ENCODE results near the gene MAGI2.

MAGI2 gene

DNA sequence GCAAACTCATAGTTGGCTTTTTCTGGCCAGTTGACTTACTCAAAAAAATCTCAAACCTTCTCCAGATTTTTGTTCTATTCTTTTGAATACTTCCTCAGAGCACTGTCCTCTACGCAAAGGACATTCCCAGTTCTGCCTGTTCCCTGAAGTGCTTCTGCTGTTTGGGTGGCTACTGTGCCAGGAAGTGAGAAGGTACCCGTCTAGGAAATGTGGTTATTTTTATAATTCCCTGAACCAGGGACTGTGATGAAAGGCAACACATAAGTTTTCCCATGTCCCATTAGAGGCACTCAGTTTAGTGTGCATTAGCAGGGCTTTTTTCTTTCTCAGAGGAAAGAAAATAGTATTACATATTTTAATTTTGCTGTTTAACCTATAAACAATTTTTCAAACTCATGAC lies 1284.6 kb downstream of the MAGI2 start:
- DNase-seq (ENCODE audit: low read depth in 1 of 2, low spot score in 1 of 2), result no peak

DNA sequence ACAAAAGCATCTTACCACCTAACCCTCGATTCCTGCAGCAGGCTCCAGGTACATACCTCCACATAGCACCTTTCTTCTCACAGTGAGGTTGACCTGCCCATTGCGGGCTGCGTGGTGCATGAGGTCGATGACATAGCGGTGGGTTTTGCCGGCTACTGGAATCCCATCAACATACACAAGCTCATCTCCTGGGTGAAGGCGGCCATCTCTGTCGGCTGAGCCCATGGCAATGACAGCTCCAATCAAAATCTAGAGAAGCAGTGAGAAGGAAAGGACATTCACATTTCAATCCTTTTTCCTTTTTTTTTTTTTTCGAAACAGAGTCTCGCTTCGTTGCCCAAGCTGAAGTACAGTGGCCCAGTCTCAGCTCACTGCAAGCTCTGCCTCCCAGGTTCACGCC lies 1285.6 kb downstream of the MAGI2 start:
- DNase-seq (ENCODE audit: low read depth in 1 of 2, low spot score in 1 of 2), result no peak

DNA sequence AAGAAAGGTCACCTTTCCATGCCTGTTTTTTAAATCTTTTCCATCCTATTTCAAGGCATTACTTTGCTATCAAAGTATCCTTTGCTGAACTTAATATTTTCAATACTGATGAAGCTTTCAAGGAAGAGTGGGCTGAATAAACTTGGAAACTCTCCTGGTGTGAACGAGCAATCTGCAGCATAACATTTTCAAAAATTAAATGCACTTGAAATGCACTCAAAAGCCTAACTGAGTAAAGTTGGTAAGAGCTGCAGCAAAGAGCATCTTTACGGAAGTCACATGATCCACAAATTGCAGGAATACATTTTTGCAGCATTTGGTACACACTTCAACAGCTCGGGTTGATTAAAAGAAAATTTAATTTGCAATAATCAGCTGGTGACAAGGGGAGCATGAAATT lies 1287.6 kb downstream of the MAGI2 start:
- no peak for DNase-seq (ENCODE audit: low read depth in 1 of 2, low spot score in 1 of 2)

DNA sequence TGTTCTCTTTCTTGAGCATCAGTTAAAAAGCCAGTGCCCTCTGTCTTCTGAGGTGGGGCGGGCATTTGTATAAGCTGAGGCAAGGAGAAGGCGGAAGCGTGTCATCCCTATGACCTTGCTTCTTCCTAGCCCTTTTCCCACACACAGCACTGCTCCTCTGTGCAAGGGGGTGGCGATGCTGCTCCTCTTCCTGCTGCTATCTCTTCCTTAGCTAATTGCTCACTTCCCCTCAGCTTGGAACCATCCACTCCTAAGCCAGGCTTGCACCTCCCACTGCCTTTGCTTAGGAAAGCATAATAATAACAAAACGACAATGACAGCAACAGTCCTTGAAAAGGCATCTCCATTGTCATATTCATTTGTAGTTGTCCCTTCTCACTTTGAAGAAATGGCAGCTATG lies 1288.0 kb downstream of the MAGI2 start:
- no peak for DNase-seq (ENCODE audit: low read depth in 1 of 2, low spot score in 1 of 2)

DNA sequence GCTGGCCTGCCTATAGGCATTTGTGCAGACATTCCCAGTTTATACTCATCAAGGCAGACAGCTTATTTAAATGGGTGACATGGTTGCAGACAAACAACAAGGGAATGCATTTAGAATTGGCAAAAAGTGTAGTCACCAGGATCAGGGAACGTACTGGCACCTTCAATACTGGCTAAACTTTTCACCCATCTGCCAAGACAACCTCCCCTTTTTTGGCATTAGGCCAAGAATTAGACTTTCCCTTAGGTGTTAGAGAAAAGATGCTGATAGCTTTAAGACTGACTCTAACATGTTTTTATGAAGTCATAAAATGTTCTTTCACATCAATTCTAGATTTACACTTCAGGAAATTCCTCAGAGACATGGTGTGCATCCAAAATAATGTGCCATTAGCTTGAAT lies 1289.0 kb downstream of the MAGI2 start:
- DNase-seq (ENCODE audit: low read depth in 1 of 2, low spot score in 1 of 2), result no peak

DNA sequence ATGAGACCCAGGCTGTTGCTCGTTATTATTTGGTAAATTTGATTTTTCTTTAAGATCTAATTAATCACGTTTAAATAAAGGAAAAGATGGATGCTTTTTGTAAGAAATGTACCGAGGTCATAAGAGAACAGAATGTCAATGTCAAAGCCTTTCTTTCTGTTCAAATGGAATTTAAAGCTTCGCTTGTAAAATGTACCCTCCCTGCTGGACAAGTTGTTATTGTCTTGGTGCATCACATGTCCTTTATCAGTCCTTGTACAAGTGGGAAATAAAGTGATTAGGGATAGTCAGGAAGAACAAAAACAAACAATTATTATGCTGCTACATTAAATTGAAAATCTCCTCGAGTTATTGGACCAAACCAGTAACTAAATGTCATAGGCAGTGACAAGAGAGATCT lies 1291.7 kb downstream of the MAGI2 start:
- no peak for DNase-seq (ENCODE audit: low read depth in 1 of 2, low spot score in 1 of 2)

DNA sequence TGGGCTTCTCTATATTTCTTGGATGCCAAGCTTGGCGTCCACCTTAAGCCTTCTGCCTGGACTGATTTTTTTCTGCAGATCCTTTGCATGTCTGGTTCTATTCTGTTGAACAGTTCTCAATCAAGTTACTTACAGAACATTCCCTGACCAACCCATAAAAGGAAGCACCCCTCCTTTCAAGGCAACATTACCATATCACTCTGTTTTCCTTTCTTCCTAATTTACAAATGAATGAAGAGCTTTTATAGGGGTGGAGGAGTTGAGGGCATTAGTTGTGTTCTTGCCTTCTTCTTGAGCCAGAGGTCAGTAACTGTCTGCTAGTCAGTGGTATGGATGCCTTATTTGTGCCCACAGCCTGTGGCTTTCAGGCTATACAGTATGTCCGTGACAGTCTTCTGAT lies 1293.9 kb downstream of the MAGI2 start:
- no peak for DNase-seq (ENCODE audit: low read depth in 1 of 2, low spot score in 1 of 2)

DNA sequence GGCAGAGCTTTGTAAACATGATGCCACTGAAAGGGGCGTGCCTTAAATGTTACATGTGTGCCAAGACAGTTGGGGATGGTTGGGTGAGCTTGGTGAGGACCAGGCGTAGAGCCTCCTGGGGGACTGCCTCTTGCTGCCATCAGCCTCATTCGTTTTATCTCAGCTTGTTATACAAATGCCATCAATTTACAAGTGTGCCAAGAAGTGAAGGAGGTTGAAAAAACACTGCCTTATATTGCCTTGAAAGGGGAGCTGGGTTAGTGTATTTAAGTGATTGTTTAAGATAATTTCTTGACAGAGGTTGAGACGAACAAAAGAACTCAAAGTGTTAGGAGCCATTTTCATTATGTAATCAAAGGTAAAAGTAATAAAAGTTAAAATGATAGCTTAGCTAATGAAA lies 1300.2 kb downstream of the MAGI2 start:
- DNase-seq (ENCODE audit: low read depth in 1 of 2, low spot score in 1 of 2), result no peak

DNA sequence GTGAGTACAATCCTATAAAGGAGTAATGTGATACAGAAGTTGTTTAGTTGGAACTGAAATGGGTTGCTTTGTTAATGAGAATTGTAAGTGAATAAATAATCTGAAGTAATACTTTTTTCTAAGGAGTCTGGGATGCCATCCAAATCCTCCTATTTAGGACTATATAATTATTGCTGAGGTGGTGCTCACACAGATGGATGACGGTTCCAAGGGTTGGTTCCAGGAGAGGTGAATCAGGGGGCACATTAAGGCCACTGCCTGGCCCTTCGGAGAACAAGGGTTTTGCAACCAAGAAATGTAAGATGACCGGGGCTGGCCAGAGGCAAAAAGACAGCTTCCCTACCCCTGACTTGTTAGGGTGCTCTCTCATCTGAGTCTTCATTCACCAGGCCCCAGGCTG lies 1302.2 kb downstream of the MAGI2 start:
- DNase-seq (ENCODE audit: low read depth in 1 of 2, low spot score in 1 of 2), result no peak

DNA sequence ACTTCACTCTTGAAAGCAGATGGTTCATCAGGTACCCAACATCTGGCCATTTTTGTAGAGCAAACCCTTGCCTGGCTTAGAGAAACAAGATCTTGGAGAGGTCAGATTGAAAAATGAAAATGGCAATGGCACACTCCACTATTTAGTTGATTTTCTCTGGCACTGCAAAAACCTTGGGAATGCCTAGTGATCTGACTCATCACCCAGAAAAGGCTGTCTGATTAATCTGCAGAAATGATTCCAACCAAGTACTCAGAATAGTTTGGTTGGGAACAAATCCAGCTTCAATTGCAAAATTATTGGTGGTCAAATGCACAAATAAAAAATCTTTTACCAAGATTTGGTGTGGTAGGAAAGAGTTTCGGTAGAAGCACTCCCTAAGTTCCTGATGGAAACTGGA lies 1303.7 kb downstream of the MAGI2 start:
- DNase-seq (ENCODE audit: low read depth in 1 of 2, low spot score in 1 of 2), result no peak

DNA sequence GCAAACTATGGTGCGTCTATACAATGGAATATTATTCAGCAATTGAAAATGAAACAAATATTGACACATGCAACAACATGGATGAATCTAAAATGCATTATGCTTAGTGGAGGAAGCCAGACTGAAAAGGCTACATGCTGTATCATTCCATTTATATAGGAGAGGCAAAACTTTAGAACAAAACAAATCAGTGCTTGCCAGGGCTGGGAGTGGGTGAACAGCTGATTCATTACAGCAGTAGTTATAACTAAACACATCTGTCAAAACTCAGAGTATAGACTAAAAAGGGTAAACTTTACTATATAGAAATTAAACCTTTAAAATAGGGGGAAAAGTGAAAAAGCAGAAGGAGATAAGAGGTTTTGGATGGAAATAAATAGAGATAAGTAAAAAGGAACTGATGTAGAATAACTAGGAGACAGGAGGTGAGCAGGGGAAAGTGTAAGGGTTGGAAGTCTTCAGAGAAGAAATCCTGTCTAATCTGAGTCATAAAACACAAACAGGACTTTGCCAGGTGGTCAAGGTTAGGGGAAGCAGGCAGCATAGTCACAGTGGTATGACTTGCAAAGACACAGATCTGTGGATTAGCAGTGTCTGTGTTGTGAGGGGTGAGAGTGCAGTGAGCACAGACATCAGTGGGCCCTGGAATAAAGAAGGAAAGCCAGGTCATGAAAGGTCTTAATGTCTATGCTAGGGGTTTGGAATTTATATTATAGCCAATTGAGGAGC lies 1305.1 kb downstream of the MAGI2 start:
- DNase-seq (ENCODE audit: low read depth in 1 of 2, low spot score in 1 of 2), result no peak

DNA sequence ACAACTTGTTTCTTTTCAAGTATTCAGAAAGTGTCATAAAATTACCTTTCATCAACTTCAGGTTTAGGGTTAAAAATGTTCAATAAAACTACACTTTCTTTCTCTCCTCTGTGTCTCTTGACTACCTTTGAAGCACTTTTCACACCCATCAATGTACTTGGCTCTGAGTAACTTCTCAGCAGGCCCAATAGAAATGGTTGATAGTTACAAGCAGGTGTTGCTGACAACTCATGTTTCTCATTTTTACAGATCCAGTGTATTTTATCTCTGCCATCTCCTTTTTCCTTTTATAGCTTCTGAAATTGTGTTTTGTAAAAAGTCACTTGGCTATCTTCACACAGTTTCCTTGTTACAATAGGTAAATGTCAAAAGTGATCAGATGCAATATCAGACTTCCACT lies 1306.9 kb downstream of the MAGI2 start:
- DNase-seq (ENCODE audit: low read depth in 1 of 2, low spot score in 1 of 2), result no peak

DNA sequence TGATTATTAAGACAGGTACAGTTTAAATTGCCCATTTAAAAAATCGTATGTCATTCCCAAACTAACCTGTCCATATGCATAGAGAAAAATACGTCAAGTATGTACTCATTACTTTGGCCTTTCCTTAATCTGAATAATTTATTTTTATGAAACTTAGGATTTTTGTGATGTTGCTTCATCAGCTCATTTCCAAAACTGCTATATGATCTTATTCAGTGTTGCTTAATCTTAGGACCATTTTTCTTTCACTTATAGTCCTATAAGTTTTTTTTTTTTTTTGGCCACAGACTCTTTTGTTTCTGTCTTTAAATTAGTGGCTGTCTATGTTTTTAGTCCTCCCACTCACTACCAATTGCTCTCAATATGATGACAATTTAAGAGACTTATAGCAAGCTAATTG lies 1309.8 kb downstream of the MAGI2 start:
- no peak for DNase-seq (ENCODE audit: low read depth in 1 of 2, low spot score in 1 of 2)

DNA sequence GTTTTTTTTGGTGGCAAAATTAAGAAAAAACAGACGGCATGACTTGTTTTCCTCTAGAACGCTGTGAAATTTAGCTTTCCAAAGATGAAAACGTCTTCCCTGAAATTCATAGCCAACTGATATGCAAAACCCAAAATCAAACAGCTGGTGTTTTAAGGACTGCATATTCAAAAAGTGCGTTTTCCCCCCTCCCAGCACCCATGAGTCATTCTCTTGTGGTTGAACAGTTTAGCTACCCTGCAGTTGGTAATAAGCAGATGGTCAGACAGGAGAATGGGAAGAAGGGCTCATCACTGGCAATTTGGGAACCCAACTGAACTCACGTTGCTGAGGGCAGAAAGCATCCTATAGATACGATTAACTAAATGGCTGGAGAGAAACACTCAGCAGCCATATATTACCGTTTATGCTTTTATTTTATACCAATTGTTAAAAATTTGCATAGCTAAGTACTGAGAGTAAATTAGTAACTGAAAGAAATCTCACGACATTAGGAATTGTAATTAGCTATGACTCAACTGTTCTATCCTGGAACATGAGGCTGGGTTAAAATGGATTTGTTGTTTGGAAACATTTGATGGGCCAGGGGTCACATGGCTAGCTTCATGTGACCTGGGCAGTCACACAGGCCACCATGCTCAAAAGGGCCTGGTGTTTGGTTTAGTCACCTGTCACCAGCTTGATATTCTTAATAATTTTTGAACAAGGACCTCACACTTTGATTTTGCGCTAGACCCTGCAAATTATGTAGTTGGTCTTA lies 1311.8 kb downstream of the MAGI2 start:
- DNase-seq (ENCODE audit: low read depth in 1 of 2, low spot score in 1 of 2), result no peak

DNA sequence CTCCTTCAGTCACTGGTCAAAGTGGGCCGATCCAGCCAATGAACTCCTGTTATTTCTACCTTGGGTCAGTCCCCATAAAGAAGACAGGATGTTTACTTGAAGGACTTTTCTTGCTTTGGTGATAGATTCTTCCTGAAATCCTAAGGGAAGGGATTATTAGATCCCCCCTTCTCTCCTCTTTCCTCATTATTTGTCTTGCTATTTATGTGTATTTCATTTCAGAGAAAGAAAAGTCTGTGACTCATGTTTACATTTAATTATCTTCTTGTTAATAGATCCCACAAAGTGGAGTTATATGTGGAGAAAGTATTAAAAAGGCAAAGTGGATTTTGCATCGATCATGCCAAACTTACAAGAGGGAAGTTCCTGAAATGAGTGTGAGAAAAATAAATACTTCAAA lies 1313.4 kb downstream of the MAGI2 start:
- no peak for DNase-seq (ENCODE audit: low read depth in 1 of 2, low spot score in 1 of 2)

DNA sequence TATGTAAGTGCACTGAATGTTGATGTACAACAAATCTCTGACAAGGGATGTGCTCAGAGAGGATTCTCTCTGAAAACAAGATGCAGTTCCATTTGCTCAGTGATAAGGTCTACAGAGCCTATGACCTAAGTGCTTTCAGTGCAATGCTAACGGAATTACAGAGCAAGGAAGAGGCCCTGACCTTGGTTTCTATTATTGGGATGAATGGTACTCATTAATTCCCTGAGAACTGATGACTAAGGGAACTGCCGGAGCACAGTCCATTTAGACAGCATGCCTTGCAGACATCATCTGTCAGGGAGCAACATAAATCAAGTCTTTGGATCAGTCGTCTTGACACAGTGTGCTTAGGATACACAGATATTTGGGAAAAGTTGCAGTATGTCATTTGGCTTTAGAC lies 1314.1 kb downstream of the MAGI2 start:
- DNase-seq (ENCODE audit: low read depth in 1 of 2, low spot score in 1 of 2), result no peak

DNA sequence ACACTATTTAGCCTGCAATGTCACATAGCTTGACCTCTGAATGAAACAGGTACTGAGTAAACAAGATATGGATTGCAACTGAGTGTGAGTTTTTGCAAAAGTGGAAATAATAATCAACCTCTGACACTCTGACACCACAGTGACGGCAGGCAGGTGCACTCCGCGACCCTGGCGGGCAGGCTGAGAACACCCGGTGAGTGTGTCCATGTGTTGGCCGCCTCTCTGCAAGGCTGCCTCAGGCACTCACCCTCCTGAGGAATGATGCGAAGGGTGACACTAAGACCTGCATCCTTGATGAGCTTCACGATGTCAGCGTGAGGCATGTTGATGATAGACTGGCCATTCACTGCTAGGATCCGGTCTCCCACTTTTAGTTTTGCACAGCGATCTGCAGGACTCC lies 1318.7 kb downstream of the MAGI2 start:
- no peak for DNase-seq (ENCODE audit: low read depth in 1 of 2, low spot score in 1 of 2)

DNA sequence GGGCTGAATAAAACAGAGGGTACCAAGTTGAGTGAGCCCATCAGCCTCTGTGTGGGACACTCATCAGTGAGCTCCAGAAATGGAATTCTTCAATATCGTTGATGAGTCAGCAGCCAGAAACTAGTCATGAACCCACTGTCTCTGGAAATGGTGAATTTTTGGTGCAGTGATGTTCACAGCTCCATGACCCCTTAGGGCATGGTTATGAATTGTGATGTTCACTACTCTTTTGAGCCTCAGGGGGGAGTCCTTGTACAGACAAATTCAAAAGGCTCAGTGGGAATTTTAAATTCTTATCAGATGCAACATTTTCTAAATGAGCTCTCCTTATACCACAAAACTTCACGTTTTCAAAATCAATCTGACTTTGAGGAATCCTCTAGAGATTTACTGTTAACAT lies 1319.2 kb downstream of the MAGI2 start:
- no peak for DNase-seq (ENCODE audit: low read depth in 1 of 2, low spot score in 1 of 2)

DNA sequence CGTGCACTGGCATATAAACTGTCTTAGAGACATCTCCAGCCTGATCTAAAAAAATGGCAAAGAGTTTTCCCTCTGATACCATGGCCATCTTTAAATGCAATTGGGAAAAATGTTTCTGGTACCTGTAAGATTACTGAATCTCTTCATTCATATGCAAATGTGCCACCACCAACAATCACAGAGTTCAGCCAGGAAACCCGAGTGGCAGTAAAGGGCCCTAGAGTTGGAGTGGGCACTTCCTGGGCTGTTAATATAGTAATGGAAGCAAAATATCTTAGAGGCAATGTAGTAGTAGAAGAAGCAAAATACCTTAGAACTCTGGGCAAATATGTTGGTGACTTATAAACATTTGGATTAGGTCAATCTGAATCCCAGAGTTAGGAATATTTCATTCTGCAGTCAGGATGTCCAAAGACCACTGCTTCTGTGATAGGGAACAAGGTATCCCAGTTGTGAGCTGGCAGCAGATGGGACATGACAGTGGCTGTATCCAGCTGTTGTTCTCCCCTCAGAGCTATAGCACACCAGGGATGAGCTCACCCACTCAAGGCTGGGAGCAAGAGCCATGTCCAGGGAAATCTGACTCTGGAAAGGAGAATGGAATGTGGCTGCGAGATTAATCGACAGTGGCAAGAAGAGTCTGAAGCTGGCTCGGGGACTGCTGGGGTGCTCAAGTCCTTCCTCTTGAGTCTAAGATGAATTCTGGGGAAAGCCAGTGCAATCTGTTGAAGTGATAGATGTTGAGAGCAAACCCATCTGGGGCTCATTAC lies 1322.8 kb downstream of the MAGI2 start:
- DNase-seq (ENCODE audit: low read depth in 1 of 2, low spot score in 1 of 2), result no peak

DNA sequence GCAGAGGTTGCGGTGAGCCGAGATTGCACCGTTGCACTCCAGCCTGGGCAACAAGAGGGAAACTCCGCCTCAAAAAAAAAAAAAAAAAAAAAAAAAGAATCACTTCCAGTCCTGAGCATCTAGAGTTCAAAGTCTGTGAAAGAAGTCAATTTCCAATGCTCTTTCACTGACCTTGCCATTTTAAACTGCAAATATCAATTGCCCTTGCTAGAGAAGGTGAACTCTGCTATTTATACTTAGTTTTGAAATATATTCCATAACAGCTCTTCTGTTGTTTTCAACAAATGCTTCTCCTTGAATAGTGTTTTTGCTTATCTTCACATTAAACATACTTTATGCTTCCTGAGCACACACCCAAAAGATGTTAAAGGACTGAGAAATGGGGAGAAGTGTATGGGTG lies 1323.6 kb downstream of the MAGI2 start:
- DNase-seq (ENCODE audit: low read depth in 1 of 2, low spot score in 1 of 2), result no peak

DNA sequence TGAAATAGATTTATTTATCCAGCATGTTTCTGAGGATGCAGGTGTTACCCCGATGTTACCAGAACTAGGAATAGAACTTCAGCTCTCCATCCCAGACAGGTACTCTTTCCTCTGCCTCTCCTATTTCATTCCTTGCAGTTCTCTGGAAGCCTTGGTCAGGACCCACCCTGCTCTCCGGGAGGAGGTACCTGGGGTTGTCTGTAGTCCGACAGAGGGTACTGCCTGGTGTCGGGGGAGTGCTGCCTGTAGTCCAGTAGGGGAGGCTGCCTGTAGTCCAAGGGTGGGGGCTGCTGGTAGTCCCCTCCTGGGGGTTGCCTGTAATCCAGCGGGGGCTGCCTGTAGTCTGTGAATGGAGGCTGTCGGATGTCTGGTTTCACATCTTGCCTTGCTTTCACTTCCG lies 1326.5 kb downstream of the MAGI2 start:
- DNase-seq (ENCODE audit: low read depth in 1 of 2, low spot score in 1 of 2), result no peak

DNA sequence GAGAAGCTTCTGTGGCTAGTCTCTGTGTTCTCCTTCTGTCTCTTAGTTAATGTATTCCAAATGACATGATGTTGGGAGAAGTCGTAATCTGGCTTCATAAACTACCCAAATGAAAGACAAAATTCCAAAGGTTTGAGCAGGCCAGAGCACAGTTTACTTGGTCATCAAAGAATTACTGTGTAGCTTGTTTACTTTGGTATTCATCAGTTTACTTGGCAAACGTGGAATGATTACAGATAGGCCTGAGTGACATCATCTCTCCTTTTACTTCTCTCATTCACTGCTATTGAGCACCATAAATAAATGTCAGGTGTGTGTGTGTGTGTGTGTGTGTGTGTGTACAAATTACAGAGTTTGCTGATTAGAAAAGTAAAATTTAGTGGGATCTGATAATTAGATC lies 1327.6 kb downstream of the MAGI2 start:
- DNase-seq (ENCODE audit: low read depth in 1 of 2, low spot score in 1 of 2), result no peak
